Ascending aorta (tissue), 2 donors: ENCODE measurements around the gene B3GLCT. TPM values are rescaled to one million over a fixed set of nuclear protein-coding genes. Genes with fewer than 3 reads are reported as not detected.

ENCODE experiments used
- DNase-seq, 2 donors: peaks; one replicate each; pipeline ENCODE4 v3.0.0-alpha.2; 2019; ENCODE audit warnings: low spot score in 2 of 2
- H3K27ac ChIP-seq, 2 donors: fragments of 200-600 bp; sonication (generic); one replicate each; pipeline ENCODE4 v1.5.1; 2016 to 2017; ENCODE audit warnings: mild to moderate bottlenecking in 1 of 2
- H3K27me3 ChIP-seq: fragments of 200-600 bp; sonication (generic); one replicate; pipeline ENCODE4 v1.5.1; 2017
- H3K36me3 ChIP-seq, 2 donors: fragments of 200-600 bp; sonication (generic); one replicate each; pipeline ENCODE4 v1.5.1; 2016
- H3K4me1 ChIP-seq, 2 donors: fragments of 200-600 bp; sonication (generic); one replicate each; pipeline ENCODE4 v1.5.1; 2016 to 2017; ENCODE audit warnings: mild to moderate bottlenecking in 1 of 2
- H3K4me3 ChIP-seq, 2 donors: fragments of 200-600 bp; sonication (generic); one replicate each; pipeline ENCODE4 v1.5.1; 2016 to 2017; ENCODE audit warnings: mild to moderate bottlenecking in 1 of 2
- H3K9me3 ChIP-seq, 2 donors: fragments of 200-600 bp; sonication (generic); one replicate each; pipeline ENCODE4 v1.5.1; 2016
- intact Hi-C: fragments of 100-400 bp; cut with DNase I; formaldehyde crosslinking; loops from one replicate; pipeline ENCODE4 v1.15.1; 2023
- total RNA-seq: library from RNA; depleted of rRNA; stranded (reverse); fragments of >200 nt; gene quantifications from one replicate; pipeline ENCODE4 v1.1.0, GENCODE V29; 2016
- TF ChIP-seq, protein P1 (sequence below), 3 experiments: fragments of 200-600 bp in 2 of 3; fragments of 450-650 bp in 1 of 3; sonication (generic) in 2 of 3; IDR thresholded peaks; one replicate each; pipeline ENCODE4 v1.5.1; 2016 to 2019; ENCODE audit warnings: antibody characterized with exemption in 3 of 3, mild to moderate bottlenecking in 1 of 3, moderate library complexity in 1 of 3

B3GLCT gene
- total RNA-seq, 1 donor from 2014 or later: 8.8 TPM

DNA sequence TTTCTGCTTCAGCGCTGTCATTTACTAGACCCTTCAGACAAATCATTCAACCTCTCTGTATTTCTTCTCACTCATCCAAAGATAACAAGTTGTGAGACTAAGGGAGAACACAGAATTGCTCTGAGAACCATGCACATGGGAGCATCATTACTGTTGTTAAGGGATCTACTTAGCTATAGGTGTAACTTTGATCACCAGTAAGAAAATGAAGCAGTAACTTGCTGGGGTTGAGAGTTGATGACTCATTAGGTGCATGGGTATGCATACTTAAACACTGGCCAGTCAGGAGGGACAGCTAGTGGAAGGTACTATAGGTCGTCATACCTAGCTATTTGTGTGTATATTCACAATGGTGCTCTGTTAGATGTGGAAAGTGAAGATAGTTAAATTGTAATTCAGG is 61.5 kb downstream of the B3GLCT start:
- intact Hi-C loops: no loop called here
- Histone ChIP-seq H3K4me1 (no peaks in the 10 kb centered on the region), H3K9me3 (peaks cover 0 to 26% of the 10 kb centered on the region in 2 donors), H3K4me3 (no peak overlapping the region), H3K36me3 (peaks cover 9 to 27% of the 10 kb centered on the region in 2 donors), H3K27me3 (no peaks in the 10 kb centered on the region), H3K27ac (no peak overlapping the region)
- TF ChIP-seq, protein P1, sequence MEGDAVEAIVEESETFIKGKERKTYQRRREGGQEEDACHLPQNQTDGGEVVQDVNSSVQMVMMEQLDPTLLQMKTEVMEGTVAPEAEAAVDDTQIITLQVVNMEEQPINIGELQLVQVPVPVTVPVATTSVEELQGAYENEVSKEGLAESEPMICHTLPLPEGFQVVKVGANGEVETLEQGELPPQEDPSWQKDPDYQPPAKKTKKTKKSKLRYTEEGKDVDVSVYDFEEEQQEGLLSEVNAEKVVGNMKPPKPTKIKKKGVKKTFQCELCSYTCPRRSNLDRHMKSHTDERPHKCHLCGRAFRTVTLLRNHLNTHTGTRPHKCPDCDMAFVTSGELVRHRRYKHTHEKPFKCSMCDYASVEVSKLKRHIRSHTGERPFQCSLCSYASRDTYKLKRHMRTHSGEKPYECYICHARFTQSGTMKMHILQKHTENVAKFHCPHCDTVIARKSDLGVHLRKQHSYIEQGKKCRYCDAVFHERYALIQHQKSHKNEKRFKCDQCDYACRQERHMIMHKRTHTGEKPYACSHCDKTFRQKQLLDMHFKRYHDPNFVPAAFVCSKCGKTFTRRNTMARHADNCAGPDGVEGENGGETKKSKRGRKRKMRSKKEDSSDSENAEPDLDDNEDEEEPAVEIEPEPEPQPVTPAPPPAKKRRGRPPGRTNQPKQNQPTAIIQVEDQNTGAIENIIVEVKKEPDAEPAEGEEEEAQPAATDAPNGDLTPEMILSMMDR (IDR thresholded peaks at IDR 0.05): no peak
- no peak for DNase-seq

DNA sequence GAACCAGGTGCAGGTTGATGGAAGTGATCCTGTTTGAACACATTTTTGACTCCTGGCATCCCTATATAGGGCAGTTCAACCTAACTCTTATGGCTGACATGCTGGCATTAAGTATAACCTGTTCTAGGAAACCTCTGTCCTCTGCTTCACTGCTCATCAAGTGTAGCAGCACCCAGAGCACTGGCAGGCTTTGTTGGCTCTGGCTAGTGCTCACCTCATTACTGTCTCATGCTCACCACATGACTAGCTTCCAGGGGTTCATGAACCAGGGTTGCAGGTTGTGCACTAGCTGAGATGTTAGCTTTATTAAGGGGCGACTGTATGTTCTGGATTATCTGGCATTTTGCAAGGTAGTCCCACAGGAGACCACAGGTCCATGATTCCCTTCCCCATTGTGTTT is 63.6 kb downstream of the B3GLCT start:
- no peak overlapping the region for H3K4me3 ChIP-seq
- TF ChIP-seq, protein P1 (IDR thresholded peaks at IDR 0.05): no peak
- DNase-seq: no peak
- H3K27ac ChIP-seq: no peak overlapping the region
- H3K36me3 ChIP-seq: peaks cover 9 to 27% of the 10 kb centered on the region in 2 donors
- peaks cover 0 to 7% of the 10 kb centered on the region in 2 donors for H3K9me3 ChIP-seq
- intact Hi-C loops: no loop called here
- no peaks in the 10 kb centered on the region for H3K27me3 ChIP-seq
- no peaks in the 10 kb centered on the region for H3K4me1 ChIP-seq

DNA sequence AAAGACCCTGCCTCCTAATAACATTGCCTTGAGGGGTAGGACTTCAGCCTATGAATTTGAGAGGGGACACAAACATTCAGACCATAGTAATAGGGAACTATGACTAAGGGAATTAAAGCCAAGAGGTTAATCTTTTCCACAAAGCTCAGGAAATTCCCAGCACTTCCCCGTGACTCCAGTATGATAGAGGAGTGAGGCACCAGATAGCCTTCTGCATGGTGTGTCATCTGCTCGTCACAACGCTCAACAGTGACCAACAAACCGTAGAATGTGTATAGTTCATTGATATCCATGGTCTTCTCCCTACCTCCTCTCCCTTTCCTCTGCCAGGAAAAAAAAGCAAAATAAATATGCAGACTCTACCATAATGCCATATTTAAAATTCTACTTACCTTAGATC is 64.4 kb downstream of the B3GLCT start:
- H3K4me3 ChIP-seq: no peak overlapping the region
- no peaks in the 10 kb centered on the region for H3K27me3 ChIP-seq
- H3K9me3 ChIP-seq: no peaks in the 10 kb centered on the region
- TF ChIP-seq, protein P1 (IDR thresholded peaks at IDR 0.05): no peak
- no peak overlapping the region for H3K27ac ChIP-seq
- DNase-seq: no peak
- intact Hi-C loops: no loop called here
- no peaks in the 10 kb centered on the region for H3K4me1 ChIP-seq
- peaks cover 9 to 27% of the 10 kb centered on the region in 2 donors for H3K36me3 ChIP-seq

DNA sequence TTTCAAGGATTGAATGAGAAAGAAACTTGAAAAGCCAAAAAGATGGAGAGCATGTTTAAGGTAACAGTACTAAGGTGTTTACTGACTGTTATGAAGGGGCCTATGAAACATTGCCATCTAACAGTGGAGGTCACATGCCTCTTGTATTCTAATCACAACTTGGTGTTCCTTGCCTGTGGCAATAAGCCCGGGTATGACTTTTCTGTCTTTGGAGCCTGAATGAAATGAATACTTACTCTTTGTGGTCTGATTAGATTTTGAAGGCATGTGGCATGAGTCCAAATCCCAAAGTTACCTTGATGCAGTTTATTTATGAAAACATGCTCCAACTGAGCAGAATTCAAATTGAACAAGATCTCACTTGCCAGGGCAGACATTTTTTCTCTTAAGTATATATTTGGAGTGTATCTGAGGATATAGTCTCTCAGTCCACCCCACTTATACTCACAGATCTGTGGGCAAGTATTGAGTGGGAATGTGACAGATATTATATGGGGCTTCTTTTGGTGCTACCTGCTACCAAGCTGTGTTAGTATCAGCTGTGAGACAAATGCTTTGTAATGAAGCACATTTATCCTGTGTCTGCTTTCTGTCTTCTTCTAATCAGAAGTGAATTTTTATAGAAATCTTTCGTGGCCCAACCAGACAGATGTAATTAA is 67.5 kb downstream of the B3GLCT start:
- no peaks in the 10 kb centered on the region for H3K9me3 ChIP-seq
- TF ChIP-seq, protein P1 (IDR thresholded peaks at IDR 0.05): no peak
- intact Hi-C loops: no loop called here
- H3K4me1 ChIP-seq: no peaks in the 10 kb centered on the region
- H3K27me3 ChIP-seq: no peaks in the 10 kb centered on the region
- no peak overlapping the region for H3K27ac ChIP-seq
- H3K36me3 ChIP-seq: peaks cover 5 to 22% of the 10 kb centered on the region in 2 donors
- no peak overlapping the region for H3K4me3 ChIP-seq
- no peak for DNase-seq

DNA sequence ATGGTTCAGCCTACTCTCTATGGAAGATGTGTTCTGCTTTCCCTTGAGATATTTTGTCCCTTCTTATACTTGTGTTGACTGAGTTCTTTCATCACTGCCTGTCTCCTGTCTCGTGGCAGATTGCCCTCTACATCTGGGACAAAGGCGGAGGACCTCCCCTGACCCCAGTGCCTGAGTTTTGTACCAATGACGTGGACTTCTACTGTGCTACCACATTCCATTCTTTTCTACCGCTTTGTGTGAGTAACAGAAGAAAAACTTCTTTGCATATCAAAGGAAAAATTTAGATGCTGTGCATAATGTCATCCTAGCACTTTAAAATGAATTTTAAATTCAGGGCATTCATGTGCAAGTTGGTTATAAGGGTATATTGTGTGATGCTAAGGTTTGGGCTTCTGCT is 74.6 kb downstream of the B3GLCT start:
- Histone ChIP-seq H3K4me1 (no peaks in the 10 kb centered on the region), H3K4me3 (no peak overlapping the region), H3K36me3 (peaks cover 17 to 32% of the 10 kb centered on the region in 2 donors), H3K27ac (no peak overlapping the region), H3K27me3 (no peaks in the 10 kb centered on the region), H3K9me3 (no peaks in the 10 kb centered on the region)
- intact Hi-C loops: no loop called here
- TF ChIP-seq, protein P1 (IDR thresholded peaks at IDR 0.05): no peak
- DNase-seq: no peak
